GM12875 (cell line): ENCODE measurements around the gene TNP1.

Source experiments
- H3K4me3 ChIP-seq: one replicate; pipeline ENCODE4 v1.5.1; 2011; ENCODE audit warnings: low read depth, low read length, control low read depth
- CTCF ChIP-seq: IDR thresholded peaks from 2 replicates; pipeline ENCODE4 v1.5.1; 2011; ENCODE audit warnings: low read depth, mild to moderate bottlenecking, control low read depth, inconsistent platforms, low read length, moderate library complexity, borderline replicate concordance; ENCODE audit not compliant: insufficient read depth

The TNP1 gene

GRCh38 chr2:216866515-216867095, 6.7 kb upstream of the TNP1 start:
- H3K4me3 ChIP-seq, result no peak overlapping the region
- TF ChIP-seq CTCF, result no peak

GRCh38 chr2:216865658-216866057, 5.8 kb upstream of the TNP1 start:
- no peak for TF ChIP-seq CTCF
- H3K4me3 ChIP-seq, result no peak overlapping the region

- no peak for TF ChIP-seq CTCF
- H3K4me3 ChIP-seq, result no peak overlapping the region
Observed at GRCh38 chr2:216863946-216864345, 4.1 kb upstream of the TNP1 start.

- TF ChIP-seq CTCF, result no peak
- H3K4me3 ChIP-seq, result no peak overlapping the region
Observed at GRCh38 chr2:216862628-216863398, 2.9 kb upstream of the TNP1 start.

GRCh38 chr2:216860426-216861137, 718 bp upstream of the TNP1 start:
- TF ChIP-seq CTCF, result no peak

GRCh38 chr2:216858312-216858711, 1.6 kb downstream of the TNP1 start:
- TF ChIP-seq CTCF, result no peak
- no peak overlapping the region for H3K4me3 ChIP-seq

More at GRCh38 chr2:216860426-216861137, 718 bp upstream of the TNP1 start:
- no peak overlapping the region for H3K4me3 ChIP-seq
